H9 (cell line): ENCODE measurements around the gene SLAMF1. TPM values are rescaled to one million over a fixed set of nuclear protein-coding genes. Genes with fewer than 3 reads are reported as not detected.

Source experiments
- DNase-seq: peaks from one replicate; pipeline ENCODE4 v3.0.0-alpha.2; 2017
- H2AFZ ChIP-seq: one replicate; pipeline ENCODE4 v1.6.1; 2013; ENCODE audit warnings: mild to moderate bottlenecking, low read length, control low read depth, moderate library complexity
- H2AK5ac ChIP-seq: 2 replicates; pipeline ENCODE4 v1.6.1; 2013; ENCODE audit warnings: low read length, control low read depth, mixed read lengths; ENCODE audit not compliant: insufficient read length
- H2BK120ac ChIP-seq: one replicate; pipeline ENCODE4 v1.6.1; 2013; ENCODE audit warnings: low read depth, mild to moderate bottlenecking, low read length, control low read depth, inconsistent platforms; ENCODE audit not compliant: poor library complexity, severe bottlenecking
- H2BK12ac ChIP-seq: 2 replicates; pipeline ENCODE4 v1.6.1; 2013; ENCODE audit warnings: low read length, control low read depth, mixed read lengths, low read depth; ENCODE audit not compliant: insufficient read length
- H2BK15ac ChIP-seq: 2 replicates; pipeline ENCODE4 v1.6.1; 2013; ENCODE audit warnings: low read depth, low read length, control low read depth
- H2BK20ac ChIP-seq: one replicate; pipeline ENCODE4 v1.6.1; 2013; ENCODE audit warnings: low read depth, mild to moderate bottlenecking, low read length, control low read depth, inconsistent platforms; ENCODE audit not compliant: poor library complexity, severe bottlenecking
- H2BK5ac ChIP-seq: 2 replicates; pipeline ENCODE4 v1.6.1; 2013; ENCODE audit warnings: low read length, control low read depth, mixed read lengths; ENCODE audit not compliant: insufficient read length
- H3K14ac ChIP-seq: 2 replicates; pipeline ENCODE4 v1.6.1; 2013; ENCODE audit warnings: low read length, control low read depth; ENCODE audit not compliant: insufficient read depth
- H3K18ac ChIP-seq: 2 replicates; pipeline ENCODE4 v1.6.1; 2013; ENCODE audit warnings: low read depth, mild to moderate bottlenecking, mixed read lengths, low read length, control low read depth; ENCODE audit not compliant: insufficient read length
- H3K23ac ChIP-seq: 2 replicates; pipeline ENCODE4 v1.6.1; 2013; ENCODE audit warnings: low read length, control low read depth, mixed read lengths, low read depth; ENCODE audit not compliant: insufficient read length
- H3K23me2 ChIP-seq: 2 replicates; pipeline ENCODE4 v1.6.1; 2013; ENCODE audit warnings: low read depth, mild to moderate bottlenecking, mixed read lengths, low read length, control low read depth; ENCODE audit not compliant: insufficient read length, poor library complexity, severe bottlenecking
- H3K27ac ChIP-seq: 2 replicates; pipeline ENCODE4 v1.5.1; 2013; ENCODE audit warnings: low read length, control low read depth, mixed read lengths, low read depth; ENCODE audit not compliant: insufficient read length
- H3K27me3 ChIP-seq: 2 replicates; pipeline ENCODE4 v1.6.1; 2013; ENCODE audit warnings: low read length, control low read depth, inconsistent platforms; ENCODE audit not compliant: insufficient read depth
- H3K4ac ChIP-seq: 2 replicates; pipeline ENCODE4 v1.6.1; 2013; ENCODE audit warnings: low read depth, mild to moderate bottlenecking, control low read depth, inconsistent platforms, low read length, moderate library complexity
- H3K4me1 ChIP-seq: 2 replicates; pipeline ENCODE4 v1.6.1; 2013; ENCODE audit warnings: low read length, control low read depth, inconsistent platforms; ENCODE audit not compliant: insufficient read depth
- H3K4me2 ChIP-seq: 2 replicates; pipeline ENCODE4 v1.6.1; 2013; ENCODE audit warnings: low read length, control low read depth, mixed read lengths; ENCODE audit not compliant: insufficient read length, insufficient read depth
- H3K56ac ChIP-seq: 2 replicates; pipeline ENCODE4 v1.6.1; 2013; ENCODE audit warnings: low read depth, mild to moderate bottlenecking, mixed read lengths, low read length, control low read depth; ENCODE audit not compliant: insufficient read length
- H3K79me1 ChIP-seq: 2 replicates; pipeline ENCODE4 v1.6.1; 2013; ENCODE audit warnings: low read depth, mild to moderate bottlenecking, moderate library complexity, low read length, control low read depth, inconsistent platforms; ENCODE audit not compliant: insufficient read depth, poor library complexity, severe bottlenecking
- H3K79me2 ChIP-seq: 2 replicates; pipeline ENCODE4 v1.6.1; 2013; ENCODE audit warnings: low read length, control low read depth, inconsistent platforms; ENCODE audit not compliant: insufficient read depth
- H3K9ac ChIP-seq: 2 replicates; pipeline ENCODE4 v1.6.1; 2013; ENCODE audit warnings: low read length, control low read depth, mixed read lengths; ENCODE audit not compliant: insufficient read length; ENCODE audit errors: extremely low read depth
- H3K9me3 ChIP-seq: one replicate; pipeline ENCODE4 v1.6.1; 2013; ENCODE audit warnings: low read depth, low read length, inconsistent platforms; ENCODE audit not compliant: control insufficient read depth
- H3T11ph ChIP-seq: one replicate; pipeline ENCODE4 v1.6.1; 2013; ENCODE audit warnings: mild to moderate bottlenecking, low read length, control low read depth, inconsistent platforms
- H4K20me1 ChIP-seq: one replicate; pipeline ENCODE4 v1.6.1; 2013; ENCODE audit not compliant: control insufficient read depth, insufficient read length, insufficient read depth
- H4K5ac ChIP-seq: 2 replicates; pipeline ENCODE4 v1.6.1; 2013; ENCODE audit warnings: low read depth, mild to moderate bottlenecking, mixed read lengths, low read length, control low read depth; ENCODE audit not compliant: insufficient read length
- H4K8ac ChIP-seq: replicated peaks from 2 replicates; pipeline ENCODE4 v1.6.1; 2013; ENCODE audit warnings: low read length, control low read depth, mixed read lengths, low read depth; ENCODE audit not compliant: insufficient read length
- H4K91ac ChIP-seq: 2 replicates; pipeline ENCODE4 v1.6.1; 2013; ENCODE audit warnings: low read depth, mild to moderate bottlenecking, moderate library complexity, mixed read lengths, low read length, control low read depth; ENCODE audit not compliant: insufficient read length
- H3K27ac Mint-ChIP-seq, 3 experiments: 2 replicates in 2 of 3; 3 replicates in 1 of 3; pipeline ENCODE4 v1.8.0; 2020 to 2021; ENCODE audit warnings: mixed read lengths in 3 of 3, mild to moderate bottlenecking in 1 of 3, moderate library complexity in 1 of 3
- H3K27me3 Mint-ChIP-seq: 2 replicates; pipeline ENCODE4 v1.8.0; 2021; ENCODE audit warnings: low read depth, mild to moderate bottlenecking, moderate library complexity, mixed read lengths
- H3K36me3 Mint-ChIP-seq, 3 experiments: 2 replicates in 2 of 3; 3 replicates in 1 of 3; pipeline ENCODE4 v1.8.0; 2020 to 2021; ENCODE audit warnings: low read depth in 3 of 3, mixed read lengths in 3 of 3; ENCODE audit not compliant: insufficient read depth in 1 of 3
- H3K4me1 Mint-ChIP-seq, 2 experiments: 2 replicates each; pipeline ENCODE4 v1.8.0; 2020; ENCODE audit warnings: mixed read lengths in 2 of 2
- H3K4me3 Mint-ChIP-seq, 2 experiments: 2 replicates in 1 of 2; 3 replicates in 1 of 2; pipeline ENCODE4 v1.8.0; 2020 to 2021; ENCODE audit warnings: mild to moderate bottlenecking in 2 of 2, mixed read lengths in 2 of 2, moderate library complexity in 1 of 2
- H3K9me3 Mint-ChIP-seq, 2 experiments: 2 replicates in 1 of 2; 3 replicates in 1 of 2; pipeline ENCODE4 v1.8.0; 2020; ENCODE audit warnings: mild to moderate bottlenecking in 2 of 2, mixed read lengths in 2 of 2, moderate library complexity in 1 of 2
- total RNA-seq: library from RNA; stranded (reverse); gene quantifications from 2 replicates; pipeline ENCODE4 v1.2.1, GENCODE V29; 2021
- TF ChIP-seq, protein P1 (sequence below): fragments of 200-600 bp; sonication (generic); conservative IDR thresholded peaks from 3 replicates; pipeline ENCODE4 v1.8.0; 2021; ENCODE audit warnings: antibody characterized with exemption, mild to moderate bottlenecking

The SLAMF1 gene
- total RNA-seq, 1 experiment from 2014 or later = not detected

GRCh38 chr1:160644399-160644798 lies 2.4 kb downstream of the SLAMF1 start:
- H3K9ac ChIP-seq = no peak overlapping the region
- no peak overlapping the region for H3T11ph ChIP-seq
- no peak overlapping the region for H3K27ac ChIP-seq
- H3K4me1 Mint-ChIP-seq = no peaks in the 10 kb centered on the region
- H3K9me3 ChIP-seq = no peaks in the 10 kb centered on the region
- no peak overlapping the region for H3K27ac Mint-ChIP-seq
- no peaks in the 10 kb centered on the region for H3K4me1 ChIP-seq
- H3K27me3 Mint-ChIP-seq = peaks cover 6% of the 10 kb centered on the region; the same call in 1 of the 2 replicates
- H3K4me2 ChIP-seq = no peak overlapping the region
- no peaks in the 10 kb centered on the region for H3K23me2 ChIP-seq
- H3K56ac ChIP-seq = no peak overlapping the region
- H2BK12ac ChIP-seq = no peak overlapping the region
- no peak overlapping the region for H2BK120ac ChIP-seq
- no peak overlapping the region for H3K4ac ChIP-seq
- H4K91ac ChIP-seq = no peak overlapping the region
- no peak overlapping the region for H2BK5ac ChIP-seq
- no peaks in the 10 kb centered on the region for H4K20me1 ChIP-seq
- no peaks in the 10 kb centered on the region for H3K27me3 ChIP-seq
- H2BK20ac ChIP-seq = no peak overlapping the region
- no peaks in the 10 kb centered on the region for H3K79me1 ChIP-seq
- TF ChIP-seq, protein P1, sequence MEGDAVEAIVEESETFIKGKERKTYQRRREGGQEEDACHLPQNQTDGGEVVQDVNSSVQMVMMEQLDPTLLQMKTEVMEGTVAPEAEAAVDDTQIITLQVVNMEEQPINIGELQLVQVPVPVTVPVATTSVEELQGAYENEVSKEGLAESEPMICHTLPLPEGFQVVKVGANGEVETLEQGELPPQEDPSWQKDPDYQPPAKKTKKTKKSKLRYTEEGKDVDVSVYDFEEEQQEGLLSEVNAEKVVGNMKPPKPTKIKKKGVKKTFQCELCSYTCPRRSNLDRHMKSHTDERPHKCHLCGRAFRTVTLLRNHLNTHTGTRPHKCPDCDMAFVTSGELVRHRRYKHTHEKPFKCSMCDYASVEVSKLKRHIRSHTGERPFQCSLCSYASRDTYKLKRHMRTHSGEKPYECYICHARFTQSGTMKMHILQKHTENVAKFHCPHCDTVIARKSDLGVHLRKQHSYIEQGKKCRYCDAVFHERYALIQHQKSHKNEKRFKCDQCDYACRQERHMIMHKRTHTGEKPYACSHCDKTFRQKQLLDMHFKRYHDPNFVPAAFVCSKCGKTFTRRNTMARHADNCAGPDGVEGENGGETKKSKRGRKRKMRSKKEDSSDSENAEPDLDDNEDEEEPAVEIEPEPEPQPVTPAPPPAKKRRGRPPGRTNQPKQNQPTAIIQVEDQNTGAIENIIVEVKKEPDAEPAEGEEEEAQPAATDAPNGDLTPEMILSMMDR = no peak
- no peak overlapping the region for H2AK5ac ChIP-seq
- H3K18ac ChIP-seq = no peak overlapping the region
- no peak overlapping the region for H3K14ac ChIP-seq
- no peak overlapping the region for H3K4me3 Mint-ChIP-seq
- no peak overlapping the region for H4K5ac ChIP-seq
- H3K9me3 Mint-ChIP-seq = no peaks in the 10 kb centered on the region; a peak in 1 of 5 replicates
- no peak overlapping the region for H4K8ac ChIP-seq
- H3K36me3 Mint-ChIP-seq = no peaks in the 10 kb centered on the region; a peak in 1 of 7 replicates
- H2AFZ ChIP-seq = no peak overlapping the region
- H3K23ac ChIP-seq = no peak overlapping the region
- no peak for DNase-seq
- no peak overlapping the region for H2BK15ac ChIP-seq
- no peaks in the 10 kb centered on the region for H3K79me2 ChIP-seq
